KMS-11 (cell line): ENCODE data around the gene ADGRV1.

Experiments used
- H2AFZ ChIP-seq: fragments of 200-600 bp; sonication (generic); 2 replicates; pipeline ENCODE4 v1.6.1; 2016; ENCODE audit warnings: antibody characterized with exemption, mixed run types, low read depth
- H3K27ac ChIP-seq: fragments of 200-600 bp; sonication (generic); 2 replicates; pipeline ENCODE4 v1.6.1; 2016; ENCODE audit warnings: mild to moderate bottlenecking, mixed run types
- H3K27me3 ChIP-seq: fragments of 200-600 bp; sonication (generic); 2 replicates; pipeline ENCODE4 v1.6.1; 2017; ENCODE audit warnings: mild to moderate bottlenecking, low read depth, mixed run types, moderate library complexity; ENCODE audit not compliant: insufficient read depth
- H3K36me3 ChIP-seq: fragments of 200-600 bp; sonication (generic); 2 replicates; pipeline ENCODE4 v1.6.1; 2017; ENCODE audit warnings: mild to moderate bottlenecking, mixed run types; ENCODE audit not compliant: insufficient read depth
- H3K4me1 ChIP-seq: fragments of 200-600 bp; sonication (generic); 2 replicates; pipeline ENCODE4 v1.6.1; 2016; ENCODE audit warnings: mild to moderate bottlenecking, low read depth, mixed run types; ENCODE audit not compliant: poor library complexity, severe bottlenecking
- H3K4me2 ChIP-seq: fragments of 200-600 bp; sonication (generic); 2 replicates; pipeline ENCODE4 v1.7.0; 2016; ENCODE audit warnings: mild to moderate bottlenecking, mixed run types
- H3K4me3 ChIP-seq: fragments of 200-600 bp; sonication (generic); IDR thresholded peaks from 2 replicates; pipeline ENCODE4 v1.6.1; 2017; ENCODE audit warnings: low read depth, low read length, mixed read lengths; ENCODE audit not compliant: insufficient read depth
- H3K79me2 ChIP-seq: fragments of 200-600 bp; sonication (generic); 2 replicates; pipeline ENCODE4 v1.6.1; 2016; ENCODE audit warnings: low read depth, mixed run types; ENCODE audit not compliant: insufficient read depth
- H3K9ac ChIP-seq: fragments of 200-600 bp; sonication (generic); 2 replicates; pipeline ENCODE4 v1.6.1; 2016; ENCODE audit warnings: mild to moderate bottlenecking, mixed run types
- H4K20me1 ChIP-seq: fragments of 200-600 bp; sonication (generic); 2 replicates; pipeline ENCODE4 v1.6.1; 2016; ENCODE audit warnings: mild to moderate bottlenecking, mixed run types; ENCODE audit not compliant: insufficient read depth
- CTCF ChIP-seq: fragments of 200-600 bp; sonication (generic); conservative IDR thresholded peaks from 2 replicates; pipeline ENCODE4 v1.6.1; 2017; ENCODE audit warnings: low read depth, mild to moderate bottlenecking, antibody characterized with exemption, low read length, moderate library complexity, mixed read lengths

ADGRV1 gene

DNA sequence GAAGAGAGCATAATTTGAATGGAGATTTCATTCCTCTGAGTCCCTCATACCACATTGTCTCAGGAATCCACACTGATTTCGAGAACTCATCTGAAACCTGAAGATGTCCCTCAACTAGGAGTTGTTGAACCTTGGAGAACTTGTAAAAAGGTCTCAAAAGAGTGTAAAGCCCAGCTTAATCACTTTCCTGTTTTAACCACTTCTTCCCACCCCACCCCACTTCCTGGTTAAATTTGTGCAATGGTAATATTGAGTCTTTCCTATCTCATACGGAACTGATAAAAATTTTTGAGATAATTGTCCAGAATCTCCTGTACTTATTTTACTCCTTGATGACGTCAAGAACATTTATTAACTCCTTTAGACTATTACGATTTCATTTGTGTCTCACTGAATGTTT lies 583.8 kb downstream of the ADGRV1 start:
- no peaks in the 10 kb centered on the region for H3K79me2 ChIP-seq
- no peak for TF ChIP-seq CTCF
- peaks cover 6% of the 10 kb centered on the region for H3K4me1 ChIP-seq
- no peaks in the 10 kb centered on the region for H3K27me3 ChIP-seq
- H3K4me2 ChIP-seq, result no peak overlapping the region
- H2AFZ ChIP-seq, result no peak overlapping the region
- no peaks in the 10 kb centered on the region for H3K36me3 ChIP-seq
- H4K20me1 ChIP-seq, result no peaks in the 10 kb centered on the region
- no peak overlapping the region for H3K27ac ChIP-seq
- no peak overlapping the region for H3K9ac ChIP-seq
- no peak overlapping the region for H3K4me3 ChIP-seq

- H3K4me3 ChIP-seq, result no peak overlapping the region
- no peaks in the 10 kb centered on the region for H3K36me3 ChIP-seq
- no peak overlapping the region for H3K27ac ChIP-seq
- H3K9ac ChIP-seq, result no peak overlapping the region
- H4K20me1 ChIP-seq, result no peaks in the 10 kb centered on the region
- H3K4me1 ChIP-seq, result peaks cover 6% of the 10 kb centered on the region
- TF ChIP-seq CTCF, result no peak
- no peak overlapping the region for H3K4me2 ChIP-seq
- no peak overlapping the region for H2AFZ ChIP-seq
- no peaks in the 10 kb centered on the region for H3K27me3 ChIP-seq
- no peaks in the 10 kb centered on the region for H3K79me2 ChIP-seq
Measured at GRCh38 chr5:91142819-91143218, 584.2 kb downstream of the ADGRV1 start.

DNA sequence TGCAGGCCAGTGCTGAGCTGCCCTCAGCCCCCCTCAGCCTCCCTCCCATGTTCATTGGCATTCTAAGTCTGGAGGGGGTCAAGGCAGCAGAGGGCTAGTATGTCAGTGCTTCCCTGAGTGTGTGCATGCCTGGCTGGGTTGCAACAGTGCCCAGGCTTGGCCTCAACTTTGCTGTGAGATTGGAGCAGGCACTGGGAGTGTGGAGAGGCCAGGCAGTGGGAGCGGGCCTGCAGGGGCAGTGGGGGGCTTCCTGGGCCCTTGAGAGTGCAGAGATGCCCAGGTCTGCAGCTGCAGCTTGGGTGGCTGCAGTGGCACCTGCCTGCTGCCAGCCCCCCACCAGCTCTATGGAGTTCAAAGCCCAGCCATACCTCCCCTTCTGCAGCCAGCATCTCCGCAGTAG lies 585.2 kb downstream of the ADGRV1 start:
- no peak overlapping the region for H3K9ac ChIP-seq
- no peak overlapping the region for H3K4me3 ChIP-seq
- H4K20me1 ChIP-seq, result no peaks in the 10 kb centered on the region
- no peaks in the 10 kb centered on the region for H3K79me2 ChIP-seq
- no peaks in the 10 kb centered on the region for H3K27me3 ChIP-seq
- H3K27ac ChIP-seq, result no peak overlapping the region
- H3K4me2 ChIP-seq, result no peak overlapping the region
- no peaks in the 10 kb centered on the region for H3K36me3 ChIP-seq
- no peak overlapping the region for H2AFZ ChIP-seq
- H3K4me1 ChIP-seq, result peaks cover 6% of the 10 kb centered on the region
- TF ChIP-seq CTCF, result no peak

- no peak for TF ChIP-seq CTCF
- H3K4me1 ChIP-seq, result peaks cover 5% of the 10 kb centered on the region
- H3K36me3 ChIP-seq, result no peaks in the 10 kb centered on the region
- H3K4me2 ChIP-seq, result no peak overlapping the region
- H2AFZ ChIP-seq, result no peak overlapping the region
- no peak overlapping the region for H3K4me3 ChIP-seq
- H4K20me1 ChIP-seq, result no peaks in the 10 kb centered on the region
- H3K27ac ChIP-seq, result no peak overlapping the region
- H3K9ac ChIP-seq, result no peak overlapping the region
- H3K27me3 ChIP-seq, result no peaks in the 10 kb centered on the region
- no peaks in the 10 kb centered on the region for H3K79me2 ChIP-seq
Measured at GRCh38 chr5:91144491-91145332, 586.1 kb downstream of the ADGRV1 start.
